HAP-1 (cell line): ENCODE data around the gene OR4C5.
"Not testable (repeated sequence)": the region's sequence is repeated elsewhere in the genome, so short reads cannot be mapped to it uniquely, and the experiment has no call there.

Source experiments
- DNase-seq, 2 experiments: peaks; one replicate each; pipeline ENCODE4 v3.0.0-alpha.2; 2016 to 2020; ENCODE audit warnings: low spot score in 2 of 2
- H3K27me3 ChIP-seq: fragments of 250-450 bp; sonication (Bioruptor Pico); 2 replicates; pipeline ENCODE4 v1.5.1; 2020; ENCODE audit warnings: low read depth, mild to moderate bottlenecking, moderate library complexity
- H3K36me3 ChIP-seq: fragments of 250-450 bp; sonication (Bioruptor Pico); replicated peaks from 2 replicates; pipeline ENCODE4 v1.5.1; 2020; ENCODE audit warnings: mild to moderate bottlenecking
- H3K4me1 ChIP-seq: fragments of 250-450 bp; sonication (Bioruptor Pico); 2 replicates; pipeline ENCODE4 v1.5.1; 2020; ENCODE audit warnings: mild to moderate bottlenecking
- H3K4me3 ChIP-seq: fragments of 250-450 bp; sonication (Bioruptor Pico); 2 replicates; pipeline ENCODE4 v1.5.1; 2020; ENCODE audit warnings: mild to moderate bottlenecking, moderate library complexity
- H3K9me3 ChIP-seq: fragments of 250-450 bp; sonication (Bioruptor Pico); 2 replicates; pipeline ENCODE4 v1.5.1; 2020; ENCODE audit warnings: mild to moderate bottlenecking, moderate library complexity
- in situ Hi-C: fragments of 300-500 bp; cut with MboI; formaldehyde crosslinking; loops from 3 replicates; pipeline ENCODE4 v1.14.3; 2020; ENCODE audit warnings: low sequenced_read_pairs, inconsistent platforms, mixed read lengths

Gene OR4C5

DNA sequence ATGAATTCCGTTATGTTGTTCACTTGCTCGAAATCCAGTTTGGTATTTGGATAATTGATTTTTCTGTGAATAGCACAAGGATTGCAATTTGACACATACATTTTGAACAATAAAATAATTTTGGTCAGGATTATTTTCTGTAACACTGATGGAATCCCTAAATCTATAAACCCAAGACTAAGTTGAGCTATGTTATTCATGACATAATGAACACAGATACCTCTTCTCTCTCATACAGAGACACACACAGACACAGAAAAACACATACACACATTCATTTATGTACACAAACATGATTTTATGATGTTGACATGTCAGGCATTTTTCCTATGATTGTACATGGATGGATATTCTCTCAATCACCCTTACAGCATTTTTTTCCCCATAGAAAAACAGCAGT is at the start of gene OR4C5:
Gene OR4C5, minus strand, starts transcription at position 101 of the 400 bp plus-strand sequence. Its CDS starts 0 bp downstream, at position 101.
- Histone ChIP-seq H3K27me3 (no peaks in the 10 kb centered on the region), H3K4me1 (no peaks in the 10 kb centered on the region), H3K4me3 (no peak within 1 kb of the TSS), H3K36me3 (no peaks in the 10 kb centered on the region), H3K9me3 (no peaks in the 10 kb centered on the region)
- in situ Hi-C loops, result no loop called here
- no peak for DNase-seq

GRCh38 chr11:48384670-48385069 is 18.4 kb upstream of the OR4C5 start:
- DNase-seq, result peak in 1 of 2 experiments; percentile 71
- in situ Hi-C loops, result no loop called here
- no peaks in the 10 kb centered on the region for H3K36me3 ChIP-seq

DNA sequence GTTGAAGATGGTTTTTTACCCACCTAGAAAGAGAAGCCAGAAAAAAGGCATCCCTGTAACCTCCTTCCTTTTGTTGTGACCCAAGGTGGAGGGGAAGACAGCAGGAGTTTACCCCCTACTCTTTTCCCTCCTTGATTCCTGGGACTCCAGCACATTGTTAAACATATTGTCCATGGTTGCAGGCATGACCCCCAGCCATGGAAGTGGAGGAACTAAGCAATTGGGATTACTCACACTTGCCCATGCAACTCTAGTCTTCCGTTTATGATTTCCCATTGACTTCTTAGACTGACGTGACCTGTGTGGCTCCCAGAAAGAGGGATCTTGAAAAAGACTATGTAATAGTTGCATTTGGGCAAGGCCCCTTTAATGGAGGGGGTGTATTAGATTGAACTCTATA is 17.9 kb upstream of the OR4C5 start:
- H3K27me3 ChIP-seq, H3K4me1 ChIP-seq, DNase-seq, H3K9me3 ChIP-seq, in situ Hi-C loops, H3K36me3 ChIP-seq, H3K4me3 ChIP-seq: not testable (repeated sequence)

More at GRCh38 chr11:48384670-48385069, 18.4 kb upstream of the OR4C5 start:
- H3K27me3 ChIP-seq, result no peaks in the 10 kb centered on the region
- H3K9me3 ChIP-seq, result no peaks in the 10 kb centered on the region
- H3K4me1 ChIP-seq, result no peaks in the 10 kb centered on the region
- no peak overlapping the region for H3K4me3 ChIP-seq

DNA sequence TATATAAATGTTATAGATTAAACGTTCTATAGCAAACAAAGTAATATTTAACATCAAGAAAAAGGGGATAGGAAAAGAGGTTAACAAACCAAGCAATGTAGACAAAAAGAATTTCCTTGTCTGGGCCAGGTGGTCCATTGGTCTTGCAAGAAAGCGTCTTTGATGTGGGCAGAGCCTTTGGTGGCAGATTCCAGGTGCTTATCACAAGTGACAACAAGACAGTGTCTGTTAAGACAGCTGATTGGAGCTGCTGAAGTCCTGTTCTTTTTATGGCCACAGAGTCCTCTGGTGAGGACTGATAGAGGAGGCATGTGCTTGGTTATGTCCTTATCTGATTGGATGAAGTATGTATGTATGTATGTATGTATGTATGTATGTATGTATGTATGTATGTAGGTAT is 5.0 kb downstream of the OR4C5 start:
- H3K27me3 ChIP-seq, H3K4me1 ChIP-seq, H3K36me3 ChIP-seq, DNase-seq, H3K4me3 ChIP-seq, in situ Hi-C loops, H3K9me3 ChIP-seq: not testable (repeated sequence)

DNA sequence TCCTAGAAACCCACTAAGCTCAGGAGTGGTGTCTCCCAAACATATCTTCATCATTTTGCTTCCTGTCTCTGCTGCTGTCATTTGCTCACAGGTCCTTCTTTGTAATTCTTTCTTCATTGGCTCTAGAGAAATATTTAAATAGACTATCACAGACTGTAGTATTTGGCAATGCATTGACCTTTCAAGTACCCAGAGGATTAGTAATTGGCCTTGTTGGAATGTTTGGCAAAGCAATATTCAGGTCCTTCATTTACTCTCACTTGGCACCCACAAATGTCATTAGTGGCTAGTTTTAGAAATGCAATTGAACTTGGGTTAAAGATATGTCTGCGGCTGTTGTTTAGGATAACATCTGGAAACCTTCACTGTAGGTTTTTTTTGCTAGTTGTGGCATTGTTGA is 11.6 kb downstream of the OR4C5 start:
- no peak for DNase-seq
- in situ Hi-C loops, result no loop called here
- Histone ChIP-seq H3K9me3 (no peaks in the 10 kb centered on the region), H3K27me3 (no peaks in the 10 kb centered on the region), H3K4me1 (no peaks in the 10 kb centered on the region), H3K4me3 (no peak overlapping the region), H3K36me3 (no peaks in the 10 kb centered on the region)

- no peak for DNase-seq
- H3K4me1 ChIP-seq, result no peaks in the 10 kb centered on the region
- no peaks in the 10 kb centered on the region for H3K27me3 ChIP-seq
- in situ Hi-C loops, result no loop called here
- no peak overlapping the region for H3K4me3 ChIP-seq
- no peaks in the 10 kb centered on the region for H3K9me3 ChIP-seq
- no peaks in the 10 kb centered on the region for H3K36me3 ChIP-seq
Observed at GRCh38 chr11:48354013-48354412, 12.3 kb downstream of the OR4C5 start.

GRCh38 chr11:48346286-48346685 is 20.0 kb downstream of the OR4C5 start:
- H3K36me3 ChIP-seq, H3K4me1 ChIP-seq, H3K4me3 ChIP-seq, in situ Hi-C loops, DNase-seq, H3K27me3 ChIP-seq, H3K9me3 ChIP-seq: not testable (repeated sequence)

GRCh38 chr11:48342505-48342904 is 23.8 kb downstream of the OR4C5 start:
- DNase-seq, H3K4me3 ChIP-seq, H3K36me3 ChIP-seq, H3K9me3 ChIP-seq, H3K4me1 ChIP-seq, H3K27me3 ChIP-seq, in situ Hi-C loops: not testable (repeated sequence)

- Histone ChIP-seq H3K9me3 (no peaks in the 10 kb centered on the region), H3K27me3 (no peaks in the 10 kb centered on the region), H3K36me3 (no peaks in the 10 kb centered on the region), H3K4me1 (no peaks in the 10 kb centered on the region), H3K4me3 (no peak overlapping the region)
- no peak for DNase-seq
- in situ Hi-C loops, result no loop called here
Observed at GRCh38 chr11:48341466-48341865, 24.8 kb downstream of the OR4C5 start.

DNA sequence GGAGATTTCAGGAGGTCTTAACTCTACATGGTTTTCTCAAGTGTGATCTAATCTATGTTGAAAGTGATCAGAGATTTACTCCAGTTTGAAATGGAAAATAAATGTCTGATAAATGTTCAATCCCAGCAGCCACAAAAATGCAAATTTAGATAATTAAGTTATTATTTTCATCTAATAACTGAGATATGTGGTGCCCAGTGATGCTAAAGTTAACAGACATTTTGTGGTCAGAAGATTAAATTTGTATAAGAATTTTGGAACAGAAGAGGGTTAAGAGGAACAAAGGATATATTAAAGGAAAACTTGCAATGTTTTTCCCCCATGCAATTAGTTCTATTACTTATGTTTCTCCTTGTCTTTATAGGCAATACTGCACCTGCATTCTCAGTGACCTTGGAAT is 41.6 kb downstream of the OR4C5 start, which contains the start of gene OR4C3:
Gene OR4C3, plus strand, starts transcription at position 301 of the 400 bp plus-strand sequence. CDS start 102 bp downstream, outside the sequence.
- in situ Hi-C loops, H3K36me3 ChIP-seq, DNase-seq, H3K9me3 ChIP-seq, H3K4me1 ChIP-seq, H3K27me3 ChIP-seq, H3K4me3 ChIP-seq: not testable (repeated sequence)

DNA sequence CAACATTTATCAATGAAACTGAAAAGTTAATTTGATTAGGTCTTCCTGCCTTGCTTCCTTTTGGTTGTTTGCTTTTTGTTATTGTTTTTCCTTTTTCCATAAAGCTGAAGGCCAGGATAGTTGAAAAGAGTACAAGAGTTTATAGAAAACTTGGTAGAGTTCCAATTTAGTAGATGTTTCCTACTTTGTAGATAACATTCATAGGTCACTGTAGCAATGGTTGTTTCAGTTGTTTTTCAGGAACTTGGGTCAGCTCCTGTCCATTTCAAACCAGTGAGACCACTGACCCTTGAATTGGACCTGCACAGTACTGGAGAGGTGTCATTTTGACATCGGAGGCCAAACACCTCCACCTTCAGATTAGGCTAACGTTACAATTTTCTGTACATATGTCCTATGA is 46.5 kb downstream of the OR4C5 start:
- H3K9me3 ChIP-seq, H3K4me1 ChIP-seq, H3K36me3 ChIP-seq, DNase-seq, H3K4me3 ChIP-seq, in situ Hi-C loops: not testable (repeated sequence)
- 0 out of 2 replicates have a peak, but pooled peaks cover 11% of the 10 kb centered on the region for H3K27me3 ChIP-seq
